CD4-positive, alpha-beta memory T cell (primary cell): ENCODE data around the gene IFNA1. TPM values are rescaled to one million over a fixed set of nuclear protein-coding genes. Genes with fewer than 3 reads are reported as not detected.

Experiments
- CTCF ChIA-PET: fragments of 350-600 bp; sonication (Branson Sonifier 250); formaldehyde crosslinking; loops from one replicate; lab custom pipeline; 2021; ENCODE audit warnings: inconsistent platforms; ENCODE audit not compliant: partially characterized antibody; lab: Charles Lee
- POLR2A ChIA-PET: fragments of 350-600 bp; sonication (Branson Sonifier 250); formaldehyde crosslinking; loops from one replicate; lab custom pipeline; 2021; ENCODE audit not compliant: partially characterized antibody; lab: Charles Lee
- DNase-seq, 5 donors: peaks; one replicate each; pipeline versions ENCODE4 v3.0.0 to v3.0.0-alpha.2; 2020 to 2022; ENCODE audit warnings: mixed read lengths in 1 of 5
- H3K27ac ChIP-seq: one replicate; pipeline ENCODE4 v1.7.0; 2013; ENCODE audit warnings: low read depth, low read length
- H3K27me3 ChIP-seq: 2 replicates; pipeline ENCODE4 v1.7.0; 2013; ENCODE audit warnings: mild to moderate bottlenecking, low read length, moderate library complexity; ENCODE audit not compliant: insufficient read depth
- H3K36me3 ChIP-seq: 2 replicates; pipeline ENCODE4 v1.7.0; 2013; ENCODE audit warnings: mild to moderate bottlenecking, low read length, moderate library complexity; ENCODE audit not compliant: insufficient read depth
- H3K4me1 ChIP-seq: 2 replicates; pipeline ENCODE4 v1.7.0; 2013; ENCODE audit warnings: mild to moderate bottlenecking, low read length, moderate library complexity; ENCODE audit not compliant: insufficient read depth
- H3K4me3 ChIP-seq, 2 donors: one replicate each; pipeline ENCODE4 v1.7.0; 2013; ENCODE audit warnings: low read length in 2 of 2, mild to moderate bottlenecking in 1 of 2
- H3K9me3 ChIP-seq, 2 donors: one replicate each; pipeline ENCODE4 v1.7.0; 2013; ENCODE audit warnings: low read length in 2 of 2, control low read depth in 1 of 2; ENCODE audit not compliant: control insufficient read depth in 1 of 2
- H3K27ac Mint-ChIP-seq, 7 donors: one replicate each; pipeline ENCODE4 v1.8.0; 2020 to 2021; ENCODE audit warnings: mixed read lengths in 7 of 7, mild to moderate bottlenecking in 6 of 7, inconsistent platforms in 3 of 7, moderate library complexity in 3 of 7
- H3K27me3 Mint-ChIP-seq, 2 donors: one replicate each; pipeline ENCODE4 v1.8.0; 2020 to 2021; ENCODE audit warnings: mixed read lengths in 2 of 2
- H3K36me3 Mint-ChIP-seq, 2 donors: one replicate each; pipeline ENCODE4 v1.8.0; 2020 to 2021; ENCODE audit warnings: mixed read lengths in 2 of 2, inconsistent platforms in 1 of 2, mild to moderate bottlenecking in 1 of 2
- H3K4me1 Mint-ChIP-seq, 4 donors: one replicate each; pipeline ENCODE4 v1.8.0; 2020 to 2021; ENCODE audit warnings: mixed read lengths in 4 of 4, mild to moderate bottlenecking in 1 of 4
- H3K4me3 Mint-ChIP-seq, 8 donors: one replicate each; pipeline ENCODE4 v1.8.0; 2020 to 2021; ENCODE audit warnings: mixed read lengths in 8 of 8, mild to moderate bottlenecking in 7 of 8, moderate library complexity in 6 of 8, inconsistent platforms in 3 of 8
- H3K9me3 Mint-ChIP-seq, 8 donors: one replicate each; pipeline ENCODE4 v1.8.0; 2020 to 2021; ENCODE audit warnings: mixed read lengths in 8 of 8, mild to moderate bottlenecking in 5 of 8, inconsistent platforms in 3 of 8, moderate library complexity in 1 of 8
- intact Hi-C: fragments of 100-400 bp; cut with micrococcal nuclease; formaldehyde crosslinking; loops from one replicate; pipeline ENCODE4 v1.15.1; 2023
- polyA plus RNA-seq, 2 donors: library from polyadenylated mRNA; unstranded; fragments of 300-500 nt; fragmentation: Illumina TruSeq; gene quantifications; one replicate each; pipeline ENCODE4 v1.2.3, GENCODE V29; 2021
- total RNA-seq, 2 experiments: library from RNA; stranded (reverse); gene quantifications; one replicate each; pipeline ENCODE4 v1.2.3, GENCODE V29; 2021

The IFNA1 gene
- total and polyA plus RNA-seq, 4 experiments from 2014 or later: not detected

GRCh38 chr9:21465859-21466518 is 25.8 kb downstream of the IFNA1 start:
- H3K27me3 ChIP-seq: no peaks in the 10 kb centered on the region
- H3K9me3 Mint-ChIP-seq: peaks cover 6 to 18% (median 9%) of the 10 kb centered on the region in 8 donors
- H3K4me3 Mint-ChIP-seq: no peak overlapping the region
- H3K27ac Mint-ChIP-seq: no peak overlapping the region
- H3K4me1 Mint-ChIP-seq: peaks cover 0 to 2% (median 0%) of the 10 kb centered on the region in 4 donors
- intact Hi-C loops: loop anchor here (1.0 to 10.0 kb wide), 5 partner anchors 32 to 323 kb away; partner anchors contain the start of gene IFNA16
- peaks cover 5 to 7% of the 10 kb centered on the region in 2 donors for H3K27me3 Mint-ChIP-seq
- POLR2A ChIA-PET: interaction anchor here (0.6 to 1.0 kb wide), 3 partner anchors 243 to 329 kb away, joined by 3 read pairs; no protein-coding TSS in a partner anchor
- H3K4me3 ChIP-seq: no peak overlapping the region
- peak; percentile 43 to 57 (median 50) for DNase-seq
- H3K36me3 Mint-ChIP-seq: peaks cover 3 to 8% of the 10 kb centered on the region in 2 donors
- H3K36me3 ChIP-seq: no peaks in the 10 kb centered on the region
- H3K4me1 ChIP-seq: no peaks in the 10 kb centered on the region
- CTCF ChIA-PET: interaction anchor here (0.6 to 2.8 kb wide), 40 partner anchors 10 to 588 kb away, joined by 3 to 44 read pairs (median 4); partner anchors contain the start of gene IFNA1
- no peak overlapping the region for H3K27ac ChIP-seq
- no peaks in the 10 kb centered on the region for H3K9me3 ChIP-seq

GRCh38 chr9:21470126-21470525 is 29.9 kb downstream of the IFNA1 start:
- Mint-ChIP-seq H3K36me3 (no peaks in the 10 kb centered on the region), H3K4me3 (no peak overlapping the region), H3K9me3 (no peaks in the 10 kb centered on the region), H3K4me1 (peaks cover 0 to 2% (median 0%) of the 10 kb centered on the region in 4 donors), H3K27ac (no peak overlapping the region), H3K27me3 (peaks cover 4% of the 10 kb centered on the region in 2 donors)
- CTCF ChIA-PET: interaction anchor here (1.9 kb wide), 1 partner anchor 239 kb away, joined by 14 read pairs; no protein-coding TSS in a partner anchor
- DNase-seq: no peak
- Histone ChIP-seq H3K27ac (no peak overlapping the region), H3K4me3 (no peak overlapping the region), H3K36me3 (no peaks in the 10 kb centered on the region), H3K9me3 (no peaks in the 10 kb centered on the region), H3K4me1 (no peaks in the 10 kb centered on the region), H3K27me3 (no peaks in the 10 kb centered on the region)
- POLR2A ChIA-PET: no interaction called here
- intact Hi-C loops: no loop called here

GRCh38 chr9:21473236-21473635 is 33.0 kb downstream of the IFNA1 start:
- H3K4me3 Mint-ChIP-seq: no peak overlapping the region
- no peaks in the 10 kb centered on the region for H3K4me1 ChIP-seq
- DNase-seq: no peak
- no peaks in the 10 kb centered on the region for H3K27me3 ChIP-seq
- intact Hi-C loops: no loop called here
- no peaks in the 10 kb centered on the region for H3K36me3 Mint-ChIP-seq
- no peak overlapping the region for H3K27ac Mint-ChIP-seq
- H3K27me3 Mint-ChIP-seq: peaks cover 3 to 9% of the 10 kb centered on the region in 2 donors
- POLR2A ChIA-PET: no interaction called here
- CTCF ChIA-PET: interaction anchor here (0.9 to 1.8 kb wide), 4 partner anchors 11 to 315 kb away, joined by 3 to 5 read pairs (median 4); no protein-coding TSS in a partner anchor
- no peaks in the 10 kb centered on the region for H3K4me1 Mint-ChIP-seq
- H3K9me3 Mint-ChIP-seq: no peaks in the 10 kb centered on the region
- H3K4me3 ChIP-seq: no peak overlapping the region
- H3K36me3 ChIP-seq: no peaks in the 10 kb centered on the region
- no peaks in the 10 kb centered on the region for H3K9me3 ChIP-seq
- no peak overlapping the region for H3K27ac ChIP-seq

GRCh38 chr9:21477466-21477865 is 37.2 kb downstream of the IFNA1 start:
- no peaks in the 10 kb centered on the region for H3K9me3 ChIP-seq
- CTCF ChIA-PET: no interaction called here
- H3K4me1 ChIP-seq: no peaks in the 10 kb centered on the region
- no peaks in the 10 kb centered on the region for H3K36me3 ChIP-seq
- Mint-ChIP-seq H3K4me1 (no peaks in the 10 kb centered on the region), H3K27me3 (peaks cover 4 to 8% of the 10 kb centered on the region in 2 donors), H3K27ac (no peak overlapping the region), H3K9me3 (no peaks in the 10 kb centered on the region), H3K4me3 (no peak overlapping the region), H3K36me3 (no peaks in the 10 kb centered on the region)
- no peak overlapping the region for H3K4me3 ChIP-seq
- no peaks in the 10 kb centered on the region for H3K27me3 ChIP-seq
- no peak overlapping the region for H3K27ac ChIP-seq
- no peak for DNase-seq
- POLR2A ChIA-PET: no interaction called here
- intact Hi-C loops: no loop called here

- no peaks in the 10 kb centered on the region for H3K9me3 Mint-ChIP-seq
- Histone ChIP-seq H3K27me3 (no peaks in the 10 kb centered on the region), H3K4me3 (no peak overlapping the region), H3K4me1 (no peaks in the 10 kb centered on the region), H3K36me3 (no peaks in the 10 kb centered on the region), H3K9me3 (no peaks in the 10 kb centered on the region), H3K27ac (no peak overlapping the region)
- H3K4me1 Mint-ChIP-seq: no peaks in the 10 kb centered on the region
- no peak overlapping the region for H3K4me3 Mint-ChIP-seq
- POLR2A ChIA-PET: no interaction called here
- CTCF ChIA-PET: interaction anchor here (1.8 kb wide), 1 partner anchor 13 kb away, joined by 4 read pairs; no protein-coding TSS in a partner anchor
- no peaks in the 10 kb centered on the region for H3K36me3 Mint-ChIP-seq
- peaks cover 3 to 6% of the 10 kb centered on the region in 2 donors for H3K27me3 Mint-ChIP-seq
- H3K27ac Mint-ChIP-seq: no peak overlapping the region
- intact Hi-C loops: no loop called here
- DNase-seq: no peak
Observed at GRCh38 chr9:21479152-21479702, 39.0 kb downstream of the IFNA1 start.

- Histone ChIP-seq H3K36me3 (no peaks in the 10 kb centered on the region), H3K9me3 (no peaks in the 10 kb centered on the region), H3K4me3 (no peak overlapping the region), H3K27me3 (no peaks in the 10 kb centered on the region), H3K27ac (no peak overlapping the region), H3K4me1 (no peaks in the 10 kb centered on the region)
- CTCF ChIA-PET: no interaction called here
- H3K27me3 Mint-ChIP-seq: peaks cover 4 to 6% of the 10 kb centered on the region in 2 donors
- H3K4me1 Mint-ChIP-seq: no peaks in the 10 kb centered on the region
- peaks cover 0 to 16% (median 12%) of the 10 kb centered on the region in 8 donors for H3K9me3 Mint-ChIP-seq
- no peak overlapping the region for H3K4me3 Mint-ChIP-seq
- no peaks in the 10 kb centered on the region for H3K36me3 Mint-ChIP-seq
- H3K27ac Mint-ChIP-seq: no peak overlapping the region
- POLR2A ChIA-PET: no interaction called here
- intact Hi-C loops: no loop called here
- DNase-seq: no peak
Observed at GRCh38 chr9:21481470-21482056, 41.3 kb downstream of the IFNA1 start.

- no peaks in the 10 kb centered on the region for H3K9me3 ChIP-seq
- no peaks in the 10 kb centered on the region for H3K4me1 ChIP-seq
- no peak within 1 kb of the TSS for H3K27ac Mint-ChIP-seq
- H3K36me3 ChIP-seq: no peaks in the 10 kb centered on the region
- POLR2A ChIA-PET: no interaction called here
- intact Hi-C loops: no loop called here
- no peaks in the 10 kb centered on the region for H3K36me3 Mint-ChIP-seq
- DNase-seq: no peak
- H3K27me3 ChIP-seq: no peaks in the 10 kb centered on the region
- H3K4me3 Mint-ChIP-seq: no peak within 1 kb of the TSS
- no peaks in the 10 kb centered on the region for H3K4me1 Mint-ChIP-seq
- peaks cover 3 to 4% of the 10 kb centered on the region in 2 donors for H3K27me3 Mint-ChIP-seq
- H3K4me3 ChIP-seq: no peak within 1 kb of the TSS
- no peak within 1 kb of the TSS for H3K27ac ChIP-seq
- peaks cover 0 to 16% (median 12%) of the 10 kb centered on the region in 8 donors for H3K9me3 Mint-ChIP-seq
- CTCF ChIA-PET: no interaction called here
Observed at GRCh38 chr9:21482213-21482612, 42.0 kb downstream of the IFNA1 start, which contains the start of gene IFNE. IFNE (minus strand) TSS chr9:21482313; CDS start chr9:21481694, 619 bp downstream.
